Sigmoid colon (tissue), 4 donors: ENCODE results near the gene CNKSR2.

ENCODE experiments used
- EP300 ChIP-seq, 4 donors: sonication (generic); formaldehyde crosslinking; IDR thresholded peaks; one replicate each; pipeline ENCODE4 v1.6.1; 2017; ENCODE audit warnings: antibody characterized with exemption in 4 of 4
- POLR2A ChIP-seq, 2 donors: fragments of 450-650 bp; IDR thresholded peaks; one replicate each; pipeline ENCODE4 v1.6.1; 2016; ENCODE audit warnings: antibody characterized with exemption in 2 of 2, mild to moderate bottlenecking in 2 of 2, moderate library complexity in 2 of 2
- TF ChIP-seq, protein P1 (sequence below), 4 experiments: fragments of 450-650 bp in 3 of 4; fragments of 200-600 bp in 1 of 4; IDR thresholded peaks; one replicate each; pipeline ENCODE4 v1.5.1; 2016 to 2019; ENCODE audit warnings: antibody characterized with exemption in 4 of 4, mild to moderate bottlenecking in 3 of 4, moderate library complexity in 2 of 4

DNA sequence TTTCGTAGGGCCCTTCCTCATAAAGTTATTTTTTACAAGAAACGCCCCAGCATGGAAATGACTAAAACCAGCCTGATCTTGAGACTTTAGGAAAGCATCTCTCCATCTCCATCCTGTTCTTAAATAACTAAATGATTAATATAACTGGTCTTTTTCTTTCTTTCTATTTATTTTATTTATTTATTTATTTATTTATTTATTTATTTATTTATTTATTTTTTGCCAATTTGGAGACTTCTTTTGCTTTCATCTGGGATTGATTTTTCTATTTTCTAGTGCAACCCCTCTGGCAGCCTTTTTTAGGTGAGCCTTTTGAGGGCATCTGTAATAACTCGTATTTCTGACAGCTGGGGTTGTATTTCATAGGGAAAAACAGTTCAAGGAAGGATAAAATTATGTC lies 285.1 kb downstream of the CNKSR2 start:
- no peak for TF ChIP-seq POLR2A (IDR thresholded peaks at IDR 0.05)
- TF ChIP-seq, protein P1, sequence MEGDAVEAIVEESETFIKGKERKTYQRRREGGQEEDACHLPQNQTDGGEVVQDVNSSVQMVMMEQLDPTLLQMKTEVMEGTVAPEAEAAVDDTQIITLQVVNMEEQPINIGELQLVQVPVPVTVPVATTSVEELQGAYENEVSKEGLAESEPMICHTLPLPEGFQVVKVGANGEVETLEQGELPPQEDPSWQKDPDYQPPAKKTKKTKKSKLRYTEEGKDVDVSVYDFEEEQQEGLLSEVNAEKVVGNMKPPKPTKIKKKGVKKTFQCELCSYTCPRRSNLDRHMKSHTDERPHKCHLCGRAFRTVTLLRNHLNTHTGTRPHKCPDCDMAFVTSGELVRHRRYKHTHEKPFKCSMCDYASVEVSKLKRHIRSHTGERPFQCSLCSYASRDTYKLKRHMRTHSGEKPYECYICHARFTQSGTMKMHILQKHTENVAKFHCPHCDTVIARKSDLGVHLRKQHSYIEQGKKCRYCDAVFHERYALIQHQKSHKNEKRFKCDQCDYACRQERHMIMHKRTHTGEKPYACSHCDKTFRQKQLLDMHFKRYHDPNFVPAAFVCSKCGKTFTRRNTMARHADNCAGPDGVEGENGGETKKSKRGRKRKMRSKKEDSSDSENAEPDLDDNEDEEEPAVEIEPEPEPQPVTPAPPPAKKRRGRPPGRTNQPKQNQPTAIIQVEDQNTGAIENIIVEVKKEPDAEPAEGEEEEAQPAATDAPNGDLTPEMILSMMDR (IDR thresholded peaks at IDR 0.05) = no peak
- no peak for TF ChIP-seq EP300 (IDR thresholded peaks at IDR 0.05)
